ENCODE data around the gene C3. TPM values are rescaled to one million over a fixed set of nuclear protein-coding genes. Genes with fewer than 3 reads are reported as not detected.

C3 gene
- total RNA-seq, 1 experiment from 2014 or later, result 1.1 TPM

DNA sequence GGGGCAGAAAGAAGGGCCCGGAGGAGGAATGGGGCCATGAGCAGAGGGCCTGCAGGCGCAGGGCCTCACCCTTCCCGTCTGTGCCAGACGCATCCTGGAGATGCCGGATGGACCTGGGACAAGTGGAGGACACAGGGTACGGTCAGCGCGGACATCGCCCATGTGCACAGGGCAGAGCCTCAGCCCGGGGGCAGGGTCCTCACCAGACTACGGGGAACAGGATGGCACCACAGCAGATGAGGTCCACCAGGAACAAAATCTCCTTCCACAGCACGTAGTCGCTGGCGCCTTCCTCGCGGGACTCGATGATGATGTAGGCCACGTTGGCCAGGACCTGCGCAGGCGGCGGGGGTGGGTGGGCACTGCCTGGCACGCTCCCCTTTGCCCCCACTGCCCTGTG is 11.4 kb upstream of the C3 start:
- no peak for DNase-seq (ENCODE audit: low read depth)

DNA sequence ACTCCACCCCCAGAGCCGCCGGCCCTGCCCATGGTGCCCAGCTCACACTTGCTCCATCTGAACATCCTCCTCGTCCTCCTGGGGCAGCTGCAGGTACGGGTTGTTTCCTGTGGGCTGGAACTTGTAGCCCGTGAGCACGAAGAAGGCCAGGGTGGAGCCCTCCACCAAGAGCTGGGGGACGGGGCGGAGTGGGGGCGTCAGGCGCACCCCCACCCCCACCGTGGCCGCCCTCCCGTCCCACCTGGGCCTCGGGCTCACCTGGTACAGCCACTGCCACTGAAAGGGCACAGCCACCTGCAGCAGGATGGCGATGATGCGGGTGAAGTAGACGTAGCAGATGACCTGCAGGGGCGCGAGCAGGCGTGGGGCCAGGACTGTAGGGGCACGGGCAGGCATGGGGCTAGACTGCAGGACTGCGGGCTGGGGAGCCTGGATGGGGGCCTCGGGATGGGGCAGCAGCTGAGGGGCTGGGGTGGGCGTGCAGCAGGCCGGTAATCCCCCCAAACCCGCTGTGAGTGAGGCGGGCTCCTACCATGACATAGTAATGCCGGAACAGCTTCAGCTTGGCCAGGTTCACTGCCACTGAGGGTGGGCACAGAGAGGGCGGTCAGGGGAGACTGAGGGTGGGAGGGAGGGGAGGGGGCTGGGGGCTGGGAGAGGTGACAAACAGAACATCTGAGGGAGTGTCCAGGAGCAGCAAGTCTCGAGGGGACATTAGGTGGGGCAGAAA is 10.7 kb upstream of the C3 start:
- no peak for DNase-seq (ENCODE audit: low read depth)

DNA sequence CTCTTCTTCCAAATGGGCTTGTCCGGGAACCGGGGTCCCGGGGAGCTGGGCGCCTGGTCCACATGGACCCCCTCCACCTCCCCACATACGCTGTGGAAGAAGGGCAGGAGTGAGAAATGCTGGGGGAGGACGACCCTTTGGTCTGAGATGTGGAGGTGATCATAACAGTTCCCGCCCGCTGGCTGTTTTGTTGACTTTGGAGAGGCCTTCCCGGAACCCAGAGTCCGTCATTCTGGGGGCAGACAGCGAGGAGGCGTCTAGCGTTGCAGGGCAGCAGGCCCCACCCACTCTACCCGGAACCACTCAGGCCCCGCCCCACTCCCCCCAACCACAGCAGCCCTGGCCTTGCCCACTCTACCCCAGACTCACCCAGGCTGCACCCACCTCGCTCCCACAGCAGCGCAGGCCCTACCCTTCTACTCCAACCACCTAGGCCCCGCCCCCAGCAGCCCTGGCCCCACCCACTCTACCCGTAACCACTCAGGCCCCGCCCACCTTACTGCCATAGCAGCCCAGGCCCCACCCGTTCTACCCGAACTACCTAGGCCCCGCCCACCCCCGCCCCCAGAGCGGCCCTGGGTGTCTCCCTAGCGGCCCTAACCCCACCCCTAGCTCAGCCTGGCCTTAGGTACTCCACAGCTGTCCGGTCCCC is 9.8 kb upstream of the C3 start:
- no peak for DNase-seq (ENCODE audit: low read depth)

DNA sequence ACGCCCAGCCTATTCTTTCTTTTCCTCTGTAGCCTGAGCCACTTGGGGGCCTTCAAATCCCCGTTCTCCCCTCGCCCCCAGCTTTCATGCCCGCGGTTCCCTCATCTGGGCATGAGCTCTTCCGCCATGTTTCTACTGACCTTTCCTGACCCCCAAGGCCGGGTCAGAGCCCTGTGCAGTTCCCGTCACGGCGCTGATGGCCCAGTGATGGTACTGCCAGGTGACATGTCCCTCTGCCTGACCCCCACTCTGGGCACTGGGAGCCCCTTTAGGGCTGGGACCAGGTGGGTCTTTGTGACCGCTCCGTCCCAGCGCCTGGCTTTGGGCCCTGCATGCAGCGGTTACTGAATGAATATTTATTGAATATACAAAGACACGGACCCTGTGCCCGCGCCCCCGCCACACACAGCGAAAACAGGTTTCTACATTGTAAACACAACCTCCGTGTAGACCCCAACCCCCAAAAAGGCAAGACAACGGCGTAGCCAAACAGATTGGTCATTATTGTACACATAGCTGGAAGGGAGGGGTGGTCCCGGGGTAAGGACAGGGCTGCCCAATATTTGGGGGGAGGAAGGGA is 9.2 kb upstream of the C3 start:
- DNase-seq (ENCODE audit: low read depth), result no peak

DNA sequence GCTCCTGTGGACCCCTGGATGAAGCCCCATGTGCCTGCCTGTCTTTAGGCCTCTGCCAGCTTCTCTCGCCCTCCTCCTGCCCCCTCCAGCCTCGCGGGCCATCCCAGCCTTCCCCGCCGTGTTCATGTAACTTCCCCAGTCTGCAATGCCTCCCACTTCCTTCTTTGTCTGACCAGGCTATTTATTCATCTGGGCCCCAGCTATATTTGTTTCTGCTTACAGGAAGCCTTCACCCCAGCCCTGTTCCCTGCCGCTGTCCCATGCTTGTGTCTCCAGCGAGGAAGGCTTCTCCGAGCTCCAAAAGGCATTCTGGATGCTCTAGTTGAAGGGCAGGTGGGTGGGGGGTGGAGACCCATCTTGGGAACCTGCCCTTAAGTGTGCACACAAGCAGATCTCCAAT is 7.9 kb upstream of the C3 start:
- DNase-seq (ENCODE audit: low read depth), result no peak

DNA sequence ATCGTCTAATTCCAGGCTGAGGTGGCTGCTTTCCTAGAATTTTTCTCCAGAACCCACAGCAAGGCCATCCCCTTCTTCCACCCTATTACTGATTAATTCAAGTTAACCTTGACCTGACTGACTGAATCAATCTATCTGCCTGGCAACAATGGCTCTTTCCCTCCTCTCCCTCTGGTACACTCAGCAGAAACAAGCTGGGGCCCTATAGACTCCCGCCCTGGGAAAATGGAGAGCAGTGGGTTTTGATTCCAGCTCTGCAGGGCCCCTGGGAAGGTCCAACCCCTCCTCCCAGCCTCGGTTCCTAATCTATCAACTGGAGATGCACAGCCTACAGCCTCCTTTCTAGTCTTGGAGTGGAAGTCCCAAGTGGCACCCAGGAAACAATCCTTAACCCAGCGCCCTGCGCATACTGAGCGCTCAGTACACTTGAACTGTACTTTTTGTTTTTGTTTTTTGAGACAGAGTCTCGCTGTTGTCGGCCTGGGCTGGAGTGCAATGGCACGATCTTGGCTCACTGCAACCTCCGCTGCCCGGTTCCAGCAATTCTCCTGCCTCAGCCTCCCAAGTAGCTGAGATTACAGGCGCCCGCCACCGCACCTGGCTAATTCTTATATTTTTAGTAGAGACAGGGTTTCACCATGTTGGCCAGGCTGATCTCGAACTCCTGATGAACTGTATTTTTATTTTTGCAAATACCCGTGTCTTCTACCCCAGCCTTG is 5.2 kb upstream of the C3 start:
- no peak for DNase-seq (ENCODE audit: low read depth)

DNA sequence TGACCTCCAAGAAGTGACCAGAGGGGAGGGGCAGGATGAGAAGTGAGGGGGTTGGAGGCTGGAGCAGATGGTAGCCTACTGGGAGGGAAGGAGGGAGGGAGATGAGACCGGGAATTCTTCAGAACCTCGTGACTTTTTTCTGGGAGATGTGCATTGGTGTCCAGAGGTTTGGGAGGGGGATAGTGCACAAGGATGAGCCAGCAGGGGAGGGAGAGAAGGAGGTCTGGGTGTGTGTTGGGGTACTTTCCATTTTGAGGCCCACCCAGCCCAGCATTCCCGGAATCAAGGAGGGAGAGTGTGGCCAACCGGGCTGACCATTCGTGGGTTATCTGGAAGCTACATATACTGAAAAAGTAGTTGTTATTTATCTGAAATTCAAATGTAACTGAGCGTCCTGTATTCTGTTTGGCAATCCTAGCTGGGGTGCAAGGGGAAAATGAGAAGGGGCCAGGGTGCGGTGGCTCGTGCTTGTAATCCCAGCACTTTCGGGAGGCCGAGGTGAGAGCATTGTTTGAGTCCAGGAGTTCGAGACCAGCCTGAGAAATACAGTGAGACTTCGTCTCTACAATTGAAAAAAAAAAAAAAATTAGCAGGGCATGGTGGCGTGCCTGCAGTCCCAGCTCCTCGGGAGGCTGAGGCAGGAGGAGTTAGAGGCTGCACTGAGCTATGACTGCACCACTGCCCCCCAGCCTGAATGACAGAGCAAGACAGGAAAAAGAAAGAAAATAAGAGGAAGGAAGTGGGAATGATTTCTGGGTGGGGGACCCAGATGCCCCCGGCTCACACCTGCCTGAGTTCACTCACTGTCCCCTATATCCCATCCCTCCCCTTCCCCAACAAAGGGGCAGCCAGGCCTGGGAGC is 4.4 kb upstream of the C3 start:
- DNase-seq (ENCODE audit: low read depth), result no peak

DNA sequence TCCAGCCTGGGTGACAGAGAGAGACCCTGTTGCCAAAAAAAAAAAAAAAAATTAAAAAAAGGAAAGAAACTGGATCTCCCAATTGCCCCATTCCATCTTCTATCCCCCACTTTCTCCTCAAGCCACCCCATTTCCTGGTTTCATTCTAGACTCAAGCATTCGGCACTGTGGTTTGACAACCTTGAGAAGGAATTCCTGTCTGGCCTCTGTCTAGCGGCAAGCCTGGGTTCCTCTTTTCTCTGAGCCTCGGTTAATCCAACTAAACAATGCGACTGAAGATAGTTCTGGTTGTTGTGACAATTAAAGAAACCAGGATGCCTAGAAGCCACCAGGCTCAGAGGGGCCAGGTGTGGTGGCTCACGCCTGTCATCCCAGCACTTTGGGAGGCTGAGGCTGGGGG is 3.3 kb upstream of the C3 start:
- no peak for DNase-seq (ENCODE audit: low read depth)

DNA sequence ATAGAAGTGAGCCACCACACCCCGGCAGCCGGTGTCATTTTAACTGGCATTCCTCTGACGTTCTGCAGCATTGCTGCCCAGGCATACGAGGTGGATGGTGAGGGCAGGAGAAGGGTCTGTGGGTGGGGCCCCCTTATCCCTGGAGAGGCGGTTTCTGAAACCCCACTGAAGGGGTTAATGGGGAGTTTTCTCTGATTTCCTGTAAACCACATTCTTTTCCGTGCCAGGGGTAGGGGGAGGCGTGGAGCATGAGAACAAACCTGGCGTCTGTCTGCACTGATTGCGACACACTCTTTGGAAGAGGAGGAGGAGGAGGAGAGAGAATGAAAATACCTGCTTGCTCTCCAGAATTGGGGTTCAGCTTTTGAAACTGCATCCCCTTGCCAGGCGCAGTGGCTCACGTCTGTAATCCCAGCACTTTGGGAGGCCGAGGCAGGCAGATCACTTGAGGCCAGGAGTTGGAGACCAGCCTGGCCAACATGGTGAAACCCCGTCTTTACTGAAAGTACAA is 2.7 kb upstream of the C3 start:
- DNase-seq (ENCODE audit: low read depth), result no peak

DNA sequence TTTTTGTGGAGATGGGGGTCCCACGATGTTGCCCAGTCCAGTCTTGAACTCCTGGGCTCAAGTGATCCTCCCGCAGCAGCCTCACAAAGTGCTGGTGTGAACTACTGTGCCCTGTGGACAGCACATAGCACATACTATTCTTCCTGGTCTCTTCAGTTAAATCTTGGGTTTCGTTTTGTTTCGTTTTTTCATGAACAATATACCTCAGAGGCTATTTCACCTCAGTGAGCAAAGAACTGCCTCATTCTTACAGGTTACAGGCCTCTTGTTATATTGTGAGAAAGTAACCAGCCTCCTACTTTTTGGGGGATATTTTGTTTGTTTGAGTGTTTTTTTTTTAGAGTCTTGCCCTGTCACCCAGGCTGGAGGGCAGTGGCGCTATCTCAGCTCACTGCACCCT is 1.3 kb upstream of the C3 start:
- no peak for DNase-seq (ENCODE audit: low read depth)

DNA sequence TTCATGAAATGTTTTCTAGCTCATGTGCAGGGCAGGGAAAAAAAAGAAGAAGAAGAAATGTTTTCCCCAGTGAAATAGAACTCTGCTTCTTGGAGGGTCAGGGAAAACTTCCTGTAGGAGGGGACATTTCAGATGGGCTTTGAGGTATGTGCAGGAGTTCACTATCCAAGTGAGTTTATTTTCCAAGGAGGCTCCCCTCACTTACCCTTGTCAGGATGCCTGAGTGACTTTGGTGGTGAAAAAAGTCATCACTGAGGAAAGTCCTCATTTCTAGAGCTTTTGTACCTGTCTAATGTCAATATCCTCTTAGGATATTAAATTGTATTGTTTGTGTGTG is 656 bp upstream of the C3 start:
- no peak for DNase-seq (ENCODE audit: low read depth)

DNA sequence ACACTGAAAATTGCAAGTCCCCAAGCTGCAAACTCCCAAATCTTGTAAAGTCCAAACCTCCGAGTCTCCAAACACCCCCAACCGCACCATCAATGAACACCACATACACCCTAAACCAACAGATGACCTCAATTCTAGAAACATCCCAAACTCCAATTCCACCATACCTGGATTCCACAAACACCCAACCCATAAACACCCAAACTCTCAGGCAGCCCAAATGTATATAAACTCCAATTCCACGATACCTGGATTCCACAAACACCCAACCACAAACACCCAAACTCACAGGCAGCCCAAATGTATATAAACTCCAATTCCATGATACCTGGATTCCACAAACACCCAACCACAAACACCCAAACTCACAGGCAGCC is 470 bp downstream of the C3 start:
- DNase-seq (ENCODE audit: low read depth), result no peak

DNA sequence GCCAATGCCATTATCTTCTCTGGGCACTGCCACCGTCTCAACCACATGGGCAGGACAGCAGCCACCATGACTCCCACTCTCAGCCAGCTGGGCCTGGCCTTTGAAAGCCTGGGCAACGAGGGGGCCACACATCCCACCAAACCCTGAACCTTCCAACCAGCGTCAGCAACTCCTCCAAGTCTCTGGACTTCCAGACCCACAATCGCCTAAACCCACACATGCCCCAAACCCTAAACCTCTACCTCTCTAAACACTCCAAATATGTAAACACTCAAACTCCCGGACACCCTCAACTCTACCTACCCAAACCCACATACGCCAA is 949 bp downstream of the C3 start:
- DNase-seq (ENCODE audit: low read depth), result no peak

DNA sequence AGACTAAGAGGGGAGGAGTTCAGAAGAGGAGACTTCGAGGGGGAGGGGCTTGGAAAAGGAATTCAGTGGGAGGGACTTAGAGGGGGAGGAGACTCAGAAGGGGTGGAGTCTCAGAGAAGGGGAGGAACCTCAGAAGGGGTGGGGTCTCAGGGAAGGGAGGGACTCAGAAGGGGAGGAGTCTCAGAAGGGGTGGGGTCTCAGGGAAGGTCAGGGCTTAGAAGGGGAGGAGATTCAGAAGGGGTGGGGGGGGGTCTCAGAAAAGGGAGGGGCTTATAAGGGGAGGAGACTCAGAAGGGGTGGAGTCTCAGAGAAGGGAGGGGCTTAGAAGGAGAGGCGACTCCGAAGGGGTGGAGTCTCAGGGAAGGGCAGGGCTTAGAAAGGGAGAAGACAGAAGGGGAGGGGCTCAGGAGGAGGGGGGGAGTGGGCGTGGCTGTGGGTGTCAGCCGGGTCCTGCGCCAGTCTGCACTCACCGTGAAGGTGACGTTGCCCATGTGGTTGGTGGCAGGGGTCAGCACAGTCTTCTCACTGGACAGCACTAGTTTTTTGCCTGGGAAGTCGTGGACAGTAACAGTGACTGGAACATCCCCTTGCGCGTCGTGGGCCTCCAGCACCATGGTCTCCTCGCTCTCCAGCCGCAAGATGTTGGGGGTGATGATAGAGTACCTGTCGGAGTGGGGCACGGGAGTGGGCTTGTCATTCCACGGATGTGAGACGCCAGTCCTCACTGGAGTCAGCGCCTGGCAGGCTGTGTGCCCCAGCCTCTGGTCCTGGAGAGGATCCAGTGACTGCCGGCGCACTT is 1.5 kb downstream of the C3 start:
- DNase-seq (ENCODE audit: low read depth), result peak; percentile 25

DNA sequence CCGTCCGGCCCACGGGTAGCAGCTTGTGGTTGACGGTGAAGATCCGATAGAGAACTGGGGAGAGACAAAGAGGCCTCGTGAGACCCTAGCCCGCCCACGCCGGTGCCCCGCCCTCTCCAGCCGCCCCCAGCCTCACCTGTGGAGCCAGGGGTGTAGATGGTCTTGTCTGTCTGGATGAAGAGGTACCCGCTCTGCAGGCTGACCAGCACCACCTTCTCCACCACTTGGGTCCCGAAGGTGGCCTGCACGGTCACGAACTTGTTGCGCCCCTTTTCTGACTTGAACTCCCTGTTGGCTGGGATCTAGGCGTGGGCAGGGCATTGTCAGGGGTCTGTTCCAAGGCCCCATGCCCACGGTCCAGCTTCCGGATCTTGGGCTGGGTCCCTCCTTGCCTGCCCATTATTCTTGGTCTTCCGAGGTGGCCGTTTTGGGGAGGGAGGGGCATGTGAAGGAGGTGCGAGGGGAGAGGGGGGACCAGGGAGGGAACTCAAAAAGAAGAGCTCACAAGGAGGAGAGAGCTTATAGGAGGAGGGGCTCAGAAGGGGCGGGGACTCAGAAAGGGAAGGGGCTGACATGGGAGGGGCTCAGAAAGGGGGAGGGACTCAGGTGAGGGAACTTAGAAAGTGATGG is 2.2 kb downstream of the C3 start:
- DNase-seq (ENCODE audit: low read depth), result no peak

DNA sequence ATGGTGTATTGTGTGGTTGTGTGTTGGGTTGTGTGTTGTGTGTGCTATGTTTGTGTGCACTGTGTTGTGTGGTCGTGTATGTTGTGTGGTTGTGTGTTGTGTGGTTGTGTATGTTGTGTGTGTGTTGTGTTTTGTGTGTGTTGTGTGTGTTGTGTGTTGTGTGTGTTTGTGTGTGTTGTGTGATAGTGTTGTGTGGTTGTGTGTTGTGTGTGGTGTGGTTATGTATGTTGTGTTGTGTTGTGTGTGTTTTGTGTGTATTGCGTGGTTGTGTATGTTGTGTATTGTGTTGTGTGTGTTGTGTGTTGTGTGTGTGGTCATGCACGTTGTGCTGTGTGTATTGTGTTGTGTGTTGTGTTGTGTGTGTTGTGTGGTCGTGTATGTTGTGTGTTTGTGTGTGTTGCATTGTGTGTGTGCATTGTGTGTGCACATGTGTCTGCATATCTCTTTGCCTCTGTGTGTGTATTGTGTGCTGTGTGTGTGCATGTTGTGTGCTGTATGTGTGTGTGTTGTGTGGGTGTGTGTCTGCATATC is 2.9 kb downstream of the C3 start:
- peak; percentile 8 for DNase-seq (ENCODE audit: low read depth)

DNA sequence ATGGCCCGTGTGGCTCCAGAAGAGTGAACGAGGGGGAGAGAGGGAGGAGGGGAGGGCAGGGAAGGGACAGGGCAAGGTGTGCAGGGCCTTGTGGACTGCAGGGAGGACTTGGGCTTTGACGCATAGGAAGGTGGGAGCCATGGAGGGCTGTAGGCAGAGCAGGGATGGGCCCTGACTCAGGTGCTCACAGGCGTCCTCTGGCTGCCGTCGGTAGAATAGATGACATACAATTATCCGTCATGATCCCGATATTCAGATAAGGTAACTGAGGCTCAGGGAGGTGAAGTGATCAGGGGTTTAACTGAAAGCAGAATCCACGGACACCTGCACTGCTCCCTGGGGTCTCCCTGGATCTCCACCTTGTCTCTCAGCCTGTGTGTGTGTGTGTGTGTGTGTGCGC is 3.4 kb downstream of the C3 start:
- no peak for DNase-seq (ENCODE audit: low read depth)

DNA sequence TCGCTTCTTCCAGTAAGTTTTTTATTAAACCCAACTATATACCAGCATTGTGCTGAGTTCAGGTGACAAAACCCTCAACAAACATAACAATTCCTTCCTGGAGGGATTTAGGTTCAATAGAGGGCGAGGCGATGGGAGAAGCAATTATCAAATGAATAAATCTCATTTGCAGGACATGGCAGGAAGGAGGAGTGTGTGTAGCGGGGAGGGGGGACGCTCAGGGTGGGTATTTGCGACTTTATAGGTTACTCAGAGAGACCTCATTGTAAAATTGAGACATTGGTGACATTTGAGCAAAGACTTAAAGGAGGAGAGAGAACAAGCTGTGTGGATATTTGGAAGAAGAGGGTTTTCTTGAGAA is 3.9 kb downstream of the C3 start:
- no peak for DNase-seq (ENCODE audit: low read depth)

DNA sequence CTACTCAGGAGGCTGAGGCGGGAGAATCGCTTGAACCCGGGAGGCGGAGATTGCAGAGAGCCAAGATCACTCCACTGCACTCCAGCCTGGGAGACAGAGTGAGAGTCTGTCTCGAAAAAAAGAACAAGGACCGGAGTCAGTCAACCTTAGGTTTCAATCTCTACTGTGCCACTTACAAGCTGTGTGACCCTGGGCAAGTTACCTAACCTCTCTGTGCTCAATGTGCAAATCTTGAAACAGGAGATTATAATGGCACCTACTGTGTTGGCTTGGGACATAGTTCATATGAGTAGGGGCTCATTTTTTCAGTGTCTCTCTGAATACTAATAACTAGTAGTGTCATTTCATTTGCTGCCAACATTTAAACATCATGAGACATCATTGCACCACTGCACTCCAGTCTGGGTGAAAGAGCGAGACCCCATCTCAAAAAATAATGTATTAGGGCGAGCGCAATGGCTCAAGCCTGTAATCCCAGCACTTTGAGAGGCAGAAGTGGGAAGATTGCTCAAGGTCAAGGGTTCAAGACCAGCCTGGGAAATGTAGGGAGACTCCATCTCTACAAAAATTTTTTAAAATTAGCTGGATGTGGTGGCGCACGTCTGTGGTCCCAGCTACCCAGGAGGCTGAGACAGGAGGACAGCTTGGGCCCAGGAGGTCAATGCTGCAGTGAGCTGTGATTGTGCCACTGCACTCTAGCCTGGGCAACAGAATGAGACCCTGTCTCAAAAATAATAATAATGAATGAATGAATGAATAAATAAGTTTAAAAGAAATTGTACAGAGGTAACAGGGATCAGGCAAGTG is 5.5 kb downstream of the C3 start:
- DNase-seq (ENCODE audit: low read depth), result no peak

All from LHCN-M2 (cell line).